SK-N-MC (cell line): ENCODE results near the gene THEM4.

Experiments
- EZH2 ChIP-seq: fragments of 200-600 bp; sonication (generic); IDR thresholded peaks from one replicate; pipeline ENCODE4 v1.6.1; 2017; ENCODE audit warnings: antibody characterized with exemption
- FOXP2 ChIP-seq: optimal IDR thresholded peaks from 2 replicates; pipeline ENCODE3; 2011; ENCODE audit warnings: mild to moderate bottlenecking, moderate library complexity; ENCODE audit not compliant: insufficient read depth; ENCODE audit errors: extremely low read length, control extremely low read depth
- POLR2AphosphoS5 ChIP-seq: IDR thresholded peaks from 2 replicates; pipeline ENCODE4 v1.6.1; 2012; ENCODE audit warnings: mild to moderate bottlenecking, low read depth, low read length, borderline replicate concordance

DNA sequence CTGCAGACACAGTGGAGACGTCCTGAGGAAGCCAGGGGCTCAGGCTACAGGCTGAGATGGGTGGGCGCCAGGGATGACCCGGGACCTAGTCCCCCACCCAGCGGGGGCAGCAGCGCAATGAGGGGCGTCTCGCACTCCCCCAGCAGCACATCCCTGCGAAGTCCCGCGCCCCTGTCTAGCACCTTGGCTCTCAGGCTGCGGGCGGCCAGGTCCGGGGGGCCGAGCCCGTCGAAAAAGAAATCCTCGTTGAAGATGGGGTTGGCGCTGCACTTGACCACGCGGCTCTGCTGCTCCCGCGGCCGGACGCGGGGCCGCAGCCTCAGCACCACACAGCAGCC, 71.5 kb downstream of the THEM4 start:
- no peak for TF ChIP-seq POLR2AphosphoS5
- TF ChIP-seq EZH2, result no peak
- TF ChIP-seq FOXP2, result no peak
